ENCODE data around the gene ZXDC. TPM values are rescaled to one million over a fixed set of nuclear protein-coding genes. Genes with fewer than 3 reads are reported as not detected.

The ZXDC gene
- total RNA-seq = 39.7 TPM

DNA sequence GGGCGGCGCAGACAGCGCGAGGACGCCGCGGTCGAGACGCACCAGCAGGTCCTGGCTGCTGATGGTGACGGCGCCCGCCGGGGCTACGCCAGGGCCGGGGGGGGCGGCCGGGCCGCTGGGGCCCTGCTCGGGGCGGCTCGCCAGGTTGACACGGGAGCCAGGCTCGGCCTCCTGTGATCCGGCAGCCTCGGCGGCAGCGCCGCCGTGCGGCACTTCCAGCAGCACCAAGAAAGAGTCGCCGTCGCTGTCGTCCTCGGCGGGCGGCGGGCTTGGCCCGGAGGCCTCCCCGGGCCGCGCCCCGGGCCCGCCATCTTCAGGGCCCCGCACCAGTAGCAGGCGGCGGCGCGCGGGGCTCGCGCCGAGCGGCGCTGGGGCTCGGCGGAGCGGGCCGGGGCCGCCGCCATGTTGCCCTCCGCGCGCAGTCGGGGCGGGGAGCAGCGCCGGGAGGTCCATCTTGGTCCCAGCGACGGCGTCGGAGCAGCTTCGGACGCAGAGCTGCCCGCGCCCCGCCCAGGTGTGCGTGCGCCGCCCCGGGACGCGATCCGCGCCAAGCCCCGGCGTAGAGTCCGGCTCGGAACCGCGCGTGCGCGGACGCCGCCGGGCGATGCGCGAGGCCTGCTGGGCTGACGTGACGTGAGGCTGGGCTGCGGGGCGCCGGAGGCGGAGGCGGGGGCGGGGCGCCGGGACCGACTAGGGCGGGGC lies at the start of gene ZXDC:
ZXDC (minus strand) TSS at position 479 of the 702 bp plus-strand sequence; CDS start at position 453, 26 bp downstream.
- intact Hi-C loops (cut with DNase I) = no loop called here
- DNase-seq (ENCODE audit: low spot score) (peak; percentile 96), ATAC-seq (peak; percentile 91)

- no peak for ATAC-seq
- DNase-seq (ENCODE audit: low spot score) = no peak
- intact Hi-C loops (cut with DNase I) = no loop called here
Observed at GRCh38 chr3:126525091-126525852, 49.6 kb upstream of the ZXDC start.

DNA sequence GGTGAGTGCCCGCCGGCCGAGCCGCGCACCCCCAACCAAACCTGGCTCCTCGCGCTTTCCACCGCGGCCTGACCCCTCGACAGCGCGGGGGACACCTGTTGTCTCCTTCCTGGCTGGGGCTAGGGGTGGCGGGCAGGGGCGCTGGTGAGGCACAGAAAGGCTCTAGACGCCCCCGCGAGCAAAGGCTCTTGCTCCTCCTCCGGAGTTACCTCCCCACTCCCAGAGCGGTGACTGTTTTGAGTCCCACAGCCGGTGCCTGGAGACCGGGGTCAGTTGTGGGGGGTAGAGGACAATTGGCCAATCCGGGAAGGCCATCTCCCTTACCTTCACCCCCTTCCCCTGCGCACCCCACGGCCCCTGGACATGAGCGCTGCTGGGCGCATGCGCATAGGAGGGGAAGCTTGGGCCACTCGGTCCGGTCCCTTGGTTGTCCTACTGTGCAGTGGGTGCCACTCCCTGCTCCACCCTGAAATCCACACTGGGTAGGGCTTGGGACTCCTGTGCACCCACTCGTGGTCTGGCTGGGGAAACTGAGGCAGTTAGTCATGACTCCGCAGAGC lies 48.8 kb upstream of the ZXDC start:
- DNase-seq (ENCODE audit: low spot score) (no peak), ATAC-seq (no peak)
- intact Hi-C loops (cut with DNase I) = loop anchor here (5.0 kb wide), 1 partner anchor 933 kb away; no protein-coding TSS in a partner anchor

DNA sequence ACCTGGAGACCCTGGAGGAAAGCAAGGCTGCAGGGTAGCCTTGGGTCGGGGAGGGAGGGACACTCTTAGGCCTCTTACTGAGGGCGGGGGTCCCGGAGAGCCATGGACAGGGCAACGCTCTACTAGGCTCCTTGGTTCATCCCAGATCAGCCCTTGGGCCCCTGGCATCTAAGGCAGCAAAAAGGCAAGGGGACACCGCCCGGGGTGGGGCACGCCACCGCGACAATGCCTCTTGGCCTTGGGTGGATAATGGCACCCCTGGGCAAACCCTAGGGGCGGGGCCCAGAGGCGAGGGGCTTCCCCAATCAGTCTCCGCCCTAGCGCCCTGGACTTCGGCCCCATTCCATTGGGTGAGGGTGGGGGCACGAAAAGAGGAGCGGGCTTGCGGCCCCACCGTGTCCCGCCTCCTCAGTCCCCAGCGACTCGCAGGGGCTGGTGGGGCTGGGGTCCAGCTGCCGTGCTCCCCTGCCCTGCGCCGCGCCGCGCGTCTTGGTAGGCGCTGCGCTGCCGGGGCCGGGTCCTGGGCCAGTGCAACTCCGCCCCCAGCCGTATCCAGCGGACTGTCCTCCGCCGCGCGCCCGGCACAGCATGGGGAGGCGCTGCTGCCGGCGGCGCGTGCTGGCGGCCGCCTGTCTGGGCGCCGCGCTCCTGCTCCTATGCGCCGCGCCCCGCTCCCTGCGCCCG lies 48.2 kb upstream of the ZXDC start, which contains the start of gene CHST13:
CHST13 (plus strand) TSS at position 411 of the 684 bp plus-strand sequence; CDS start at position 589, 178 bp downstream.
- peak; percentile 54 for ATAC-seq
- DNase-seq (ENCODE audit: low spot score) = no peak

GRCh38 chr3:126522363-126522788 lies 46.7 kb upstream of the ZXDC start:
- DNase-seq (ENCODE audit: low spot score) (peak; percentile 77), ATAC-seq (peak; percentile 56)
- intact Hi-C loops (cut with DNase I) = loop anchor here (5.0 kb wide), 1 partner anchor 935 kb away; no protein-coding TSS in a partner anchor

More for the DNA sequence above, 48.2 kb upstream of the ZXDC start, which contains the start of gene CHST13:
- intact Hi-C loops (cut with DNase I) = loop anchor here (5.0 kb wide), 1 partner anchor 933 kb away; no protein-coding TSS in a partner anchor

DNA sequence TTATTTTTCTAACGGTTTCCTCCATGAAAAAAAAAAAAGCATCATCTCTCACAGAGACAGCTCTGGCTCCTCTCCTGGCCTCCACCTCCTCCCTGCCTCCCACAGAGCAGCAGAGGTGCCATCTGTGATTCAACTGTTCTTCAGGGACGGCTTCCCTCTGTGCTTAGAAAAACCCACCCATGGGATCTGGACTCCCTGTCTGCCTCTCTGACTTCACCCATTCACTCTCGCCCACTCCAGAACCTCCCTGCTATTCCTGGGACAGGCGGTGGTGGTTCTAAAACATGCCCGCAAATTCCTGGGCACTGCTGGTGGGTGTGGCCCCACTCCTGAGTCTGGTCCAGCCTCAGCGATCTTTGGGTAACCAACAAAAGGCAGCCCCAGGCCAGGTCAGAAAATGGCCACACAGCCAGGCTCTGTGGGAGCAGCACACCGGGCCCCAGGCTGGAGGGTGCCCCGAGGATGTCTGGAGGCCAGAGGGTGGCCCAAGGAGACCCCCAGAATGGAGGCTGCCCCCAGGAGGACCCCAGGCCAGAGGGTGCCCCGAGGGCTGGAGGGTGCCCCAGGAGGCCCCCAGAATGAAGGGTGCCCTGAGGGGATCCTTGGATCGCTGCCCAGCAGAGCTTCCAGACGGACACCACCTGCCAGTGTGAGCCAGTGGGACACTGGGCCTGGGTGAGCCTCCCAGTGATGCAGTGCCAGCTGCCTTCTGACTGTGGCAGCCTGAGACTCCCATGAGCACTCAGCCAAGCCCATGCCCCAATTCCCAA lies 45.6 kb upstream of the ZXDC start:
- intact Hi-C loops (cut with DNase I) = loop anchor here (5.0 kb wide), 1 partner anchor 936 kb away; no protein-coding TSS in a partner anchor
- peak; percentile 54 for DNase-seq (ENCODE audit: low spot score)
- no peak for ATAC-seq

GRCh38 chr3:126519506-126520455 lies 44.1 kb upstream of the ZXDC start:
- intact Hi-C loops (cut with DNase I) = loop anchor here (5.0 kb wide), 1 partner anchor 938 kb away; no protein-coding TSS in a partner anchor
- no peak for ATAC-seq
- peak; percentile 33 for DNase-seq (ENCODE audit: low spot score)

DNA sequence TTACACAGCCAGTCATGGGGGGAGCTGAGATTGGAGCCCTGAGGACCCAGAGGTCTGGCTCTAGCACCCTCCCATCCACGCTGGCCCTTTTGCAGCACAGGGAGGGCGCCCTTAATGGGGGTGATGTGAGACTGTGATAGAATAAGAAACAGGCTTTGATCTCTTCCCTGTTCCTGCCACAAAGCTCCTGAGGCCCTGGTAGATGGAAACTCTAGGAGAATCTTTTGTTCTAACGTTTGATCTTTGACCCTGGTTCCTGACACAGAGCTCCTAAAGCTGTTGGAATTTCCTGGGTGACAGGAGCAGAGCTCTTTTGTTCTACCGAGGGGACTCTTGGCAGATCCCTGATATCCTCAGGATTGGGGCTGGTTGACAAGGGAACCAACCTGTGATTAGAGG lies 43.1 kb upstream of the ZXDC start:
- ATAC-seq (no peak), DNase-seq (ENCODE audit: low spot score) (peak; percentile 5)
- intact Hi-C loops (cut with DNase I) = no loop called here

- no peak for ATAC-seq
- peak; percentile 41 for DNase-seq (ENCODE audit: low spot score)
- intact Hi-C loops (cut with DNase I) = no loop called here
Observed at GRCh38 chr3:126517986-126518778, 42.5 kb upstream of the ZXDC start.

DNA sequence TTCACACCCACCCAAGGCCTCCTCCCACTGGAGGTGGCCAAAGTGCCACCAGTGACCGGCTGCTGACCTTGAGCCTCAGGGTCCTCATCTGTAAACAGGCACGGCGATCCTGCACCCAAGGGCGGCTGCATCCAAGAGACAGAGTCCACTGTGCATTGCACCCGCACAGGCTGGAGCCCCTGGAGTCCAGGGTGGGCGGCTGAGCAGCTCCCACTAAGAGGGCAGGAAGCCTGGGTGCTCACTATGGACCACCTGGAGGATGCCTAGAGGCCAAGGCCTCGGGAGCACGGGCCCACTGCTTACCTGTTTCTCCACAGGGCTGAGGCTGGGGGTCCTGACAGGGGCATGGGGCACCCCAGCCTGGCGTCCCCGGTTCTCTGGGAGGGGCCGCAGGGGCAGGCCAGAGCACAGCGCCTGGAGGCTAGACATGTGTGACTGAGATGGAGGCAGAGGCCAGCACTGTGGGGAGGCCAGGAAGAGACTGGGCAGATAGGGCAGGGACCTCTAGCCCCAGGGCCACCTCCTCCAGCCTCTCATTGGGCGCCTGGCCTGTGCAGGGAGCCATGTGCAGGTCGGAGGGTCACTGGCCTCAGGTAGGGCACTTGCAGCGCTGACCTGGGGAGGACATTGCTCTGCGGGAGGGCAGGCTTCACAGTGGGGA lies 41.7 kb upstream of the ZXDC start, which contains the start of gene UROC1:
UROC1 (minus strand) TSS at position 483 of the 661 bp plus-strand sequence; CDS start at position 429, 54 bp downstream.
- ATAC-seq = no peak
- DNase-seq (ENCODE audit: low spot score) = no peak
- intact Hi-C loops (cut with DNase I) = no loop called here

DNA sequence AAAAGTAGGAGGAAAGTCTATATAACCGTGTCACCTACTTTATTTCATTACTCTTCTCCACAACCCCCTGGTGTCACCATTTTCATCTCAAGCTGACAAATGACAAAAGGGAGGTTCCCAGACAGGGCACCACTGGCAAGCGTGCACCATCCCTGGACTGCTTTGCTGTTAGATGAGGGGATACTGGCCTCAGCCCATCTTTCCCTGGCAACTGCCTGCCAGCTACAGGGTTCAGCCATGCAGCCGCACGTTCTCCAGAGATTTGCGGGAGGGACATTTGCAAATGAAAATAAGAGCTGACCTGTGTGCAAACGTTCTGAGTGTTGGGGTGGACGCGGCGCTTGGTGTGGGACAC lies 41.2 kb upstream of the ZXDC start:
- DNase-seq (ENCODE audit: low spot score) (no peak), ATAC-seq (no peak)
- intact Hi-C loops (cut with DNase I) = no loop called here

DNA sequence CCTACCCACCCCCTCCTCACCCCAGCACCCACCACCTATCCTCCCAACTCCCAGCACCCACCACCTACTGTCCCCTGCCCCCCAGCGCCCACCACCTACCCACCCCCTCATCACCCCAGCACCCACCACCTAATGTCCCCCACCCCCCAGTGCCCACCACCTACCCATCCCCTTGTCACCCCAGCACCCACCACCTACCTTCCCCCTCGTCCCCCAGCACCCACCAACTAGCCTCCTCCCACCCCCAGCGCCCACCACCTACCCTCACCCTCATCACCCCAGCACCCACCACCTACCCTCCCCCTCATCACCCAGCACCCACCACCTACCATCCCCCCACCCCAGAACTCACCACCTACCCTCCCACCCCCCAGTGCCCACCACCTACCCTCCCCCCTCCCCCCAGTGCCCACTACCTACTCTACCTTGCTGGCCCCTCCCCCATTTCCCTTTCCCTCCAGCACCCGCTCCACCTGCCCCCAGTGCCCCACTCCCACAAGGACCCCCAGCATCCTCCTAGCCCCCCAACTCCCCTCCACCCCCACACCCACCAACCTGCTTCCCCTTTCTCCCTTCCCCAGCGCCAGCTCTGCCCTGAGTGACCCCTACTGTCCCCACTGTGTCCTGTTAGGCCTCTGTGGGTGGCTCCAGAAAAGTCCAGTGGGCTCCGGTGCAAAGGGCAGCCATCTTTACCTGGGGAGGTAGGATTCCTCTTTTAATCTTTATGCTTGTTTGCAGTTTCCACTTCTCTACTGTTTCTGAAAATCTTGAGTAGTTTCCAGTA lies 40.7 kb upstream of the ZXDC start:
- ATAC-seq (no peak), DNase-seq (ENCODE audit: low spot score) (no peak)
- intact Hi-C loops (cut with DNase I) = no loop called here

DNA sequence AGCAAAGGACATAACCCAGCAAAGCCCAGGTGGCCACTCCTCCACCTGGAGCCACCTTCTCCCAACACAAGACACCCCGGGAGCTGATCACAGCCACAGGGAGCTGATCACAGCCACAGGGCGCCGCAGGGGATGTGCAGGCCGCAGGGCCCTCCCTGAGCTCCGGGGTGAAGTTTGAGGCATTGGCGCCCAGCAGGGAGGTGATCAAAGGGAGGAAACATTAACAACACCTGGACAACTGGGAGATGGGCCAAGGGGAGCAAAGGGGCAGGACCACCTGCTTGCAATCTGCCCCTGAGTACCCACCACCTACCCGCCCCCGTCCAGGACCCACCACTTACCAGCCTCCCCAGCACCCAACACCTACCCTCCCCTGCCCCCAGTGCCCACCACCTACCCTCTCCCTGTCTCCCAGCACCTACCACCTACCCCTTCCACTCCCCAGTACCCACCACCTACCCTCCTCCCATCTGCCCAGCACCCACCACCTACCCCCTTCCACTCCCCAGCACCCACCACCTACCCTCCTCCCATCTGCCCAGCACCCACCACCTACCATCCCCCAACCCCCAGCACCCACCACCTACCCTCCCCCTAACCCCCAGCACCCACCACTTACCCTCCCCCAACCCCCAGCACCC lies 39.5 kb upstream of the ZXDC start:
- DNase-seq (ENCODE audit: low spot score) = no peak
- intact Hi-C loops (cut with DNase I) = no loop called here
- no peak for ATAC-seq

GRCh38 chr3:126514161-126514560 lies 38.5 kb upstream of the ZXDC start:
- ATAC-seq (no peak), DNase-seq (ENCODE audit: low spot score) (no peak)
- intact Hi-C loops (cut with DNase I) = no loop called here

All from sciatic nerve (tissue), 2 donors.